Smooth muscle cell of the brain vasculature (primary cell): ENCODE results near the gene LNPK.
"Not testable (repeated sequence)": the region's sequence is repeated elsewhere in the genome, so short reads cannot be mapped to it uniquely, and the experiment has no call there.

Experiments
- DNase-seq: peaks from one replicate; pipeline ENCODE4 v3.0.0-alpha.2; 2012; ENCODE audit warnings: low read depth, low spot score

LNPK gene

DNA sequence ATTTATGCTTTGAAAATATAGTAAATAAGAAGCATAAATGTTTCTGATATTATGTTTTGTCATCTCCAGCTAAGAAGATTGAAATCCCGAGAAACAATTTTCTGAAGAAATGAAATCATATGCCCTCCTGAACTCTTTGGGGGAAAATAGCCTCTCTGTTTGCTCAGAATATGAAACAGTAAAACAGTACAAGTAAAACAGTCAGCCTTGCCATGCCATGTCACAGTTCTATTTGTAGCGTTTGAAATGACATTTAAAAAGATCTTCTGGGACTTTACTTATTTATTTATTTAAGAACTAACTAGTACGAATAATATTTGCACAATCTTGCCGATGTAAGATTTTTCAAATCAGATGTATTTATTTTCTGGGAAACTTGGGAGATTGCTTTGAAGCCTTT, 98.0 kb downstream of the LNPK start:
- DNase-seq, result no peak

- no peak for DNase-seq
Measured at GRCh38 chr2:175903384-175903936, 98.6 kb downstream of the LNPK start.

DNA sequence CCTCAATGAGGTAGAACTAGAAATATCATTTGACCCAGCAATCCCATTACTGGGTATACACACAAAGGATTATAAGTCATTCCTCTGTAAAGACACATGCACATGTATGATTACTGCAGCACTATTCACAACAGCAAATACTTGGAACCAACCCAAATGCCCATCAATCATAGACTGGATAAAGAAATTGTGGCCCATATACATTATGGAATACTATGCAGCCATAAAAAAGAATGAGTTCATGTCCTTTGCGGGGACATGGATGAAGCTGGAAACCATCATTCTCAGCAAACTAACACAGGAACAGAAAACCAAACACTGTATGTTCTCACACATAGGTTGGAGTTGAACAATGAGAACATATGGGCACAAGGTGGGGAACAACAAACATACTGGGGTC, 106.1 kb downstream of the LNPK start:
- not testable (repeated sequence) for DNase-seq

- DNase-seq, result no peak
Measured at GRCh38 chr2:175892046-175892445, 110.0 kb downstream of the LNPK start.

DNA sequence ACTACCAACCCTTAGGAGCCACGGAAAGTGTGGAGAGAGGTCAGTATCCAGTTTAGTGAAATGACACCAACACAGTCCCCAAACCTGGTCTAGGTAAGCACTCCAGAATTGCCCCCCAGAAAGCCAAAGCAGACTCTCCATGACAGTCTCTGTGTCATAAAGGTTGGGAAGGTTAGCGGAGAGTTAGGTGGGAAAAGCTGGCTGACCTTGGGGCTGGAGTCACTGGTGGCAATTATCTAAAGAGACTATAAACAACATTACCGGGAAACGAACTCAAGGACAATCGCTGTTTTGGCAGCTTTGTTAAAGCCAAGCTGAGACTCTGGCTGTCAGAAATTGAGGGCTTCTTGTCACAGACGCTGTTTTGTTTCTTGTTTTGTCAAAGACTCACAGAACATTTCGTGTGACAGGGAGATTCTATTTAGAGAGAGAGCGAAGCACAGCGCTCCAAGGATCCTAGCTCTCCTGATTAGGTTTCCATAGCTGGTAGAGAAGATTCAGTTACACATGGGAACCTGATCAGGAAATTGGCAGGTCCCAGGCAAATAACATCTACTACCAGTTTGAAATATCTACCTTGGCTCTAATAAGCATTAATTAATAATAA, 111.3 kb downstream of the LNPK start:
- no peak for DNase-seq

- DNase-seq, result no peak
Measured at GRCh38 chr2:175889701-175890302, 112.3 kb downstream of the LNPK start.

DNA sequence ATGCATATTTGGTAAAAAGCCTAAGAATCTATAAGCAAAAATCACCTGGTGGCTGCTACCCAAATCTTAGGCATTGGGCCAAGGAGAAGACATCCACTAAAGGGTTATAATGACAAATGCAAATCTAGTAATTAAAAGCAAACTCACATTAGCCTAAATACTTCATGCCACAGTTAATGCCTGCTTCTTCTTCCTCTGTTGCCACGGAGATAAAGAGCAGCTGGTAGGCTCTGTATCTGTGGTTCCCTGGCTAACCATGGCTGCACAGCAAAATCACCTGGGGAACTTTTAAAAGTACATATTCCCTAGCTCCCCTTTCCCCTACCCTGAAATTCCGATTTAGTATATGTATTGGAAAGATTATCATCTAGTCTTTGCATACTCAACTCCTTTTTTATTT, 114.3 kb downstream of the LNPK start:
- DNase-seq, result no peak

- DNase-seq, result no peak
Measured at GRCh38 chr2:175884697-175885393, 117.2 kb downstream of the LNPK start.

DNA sequence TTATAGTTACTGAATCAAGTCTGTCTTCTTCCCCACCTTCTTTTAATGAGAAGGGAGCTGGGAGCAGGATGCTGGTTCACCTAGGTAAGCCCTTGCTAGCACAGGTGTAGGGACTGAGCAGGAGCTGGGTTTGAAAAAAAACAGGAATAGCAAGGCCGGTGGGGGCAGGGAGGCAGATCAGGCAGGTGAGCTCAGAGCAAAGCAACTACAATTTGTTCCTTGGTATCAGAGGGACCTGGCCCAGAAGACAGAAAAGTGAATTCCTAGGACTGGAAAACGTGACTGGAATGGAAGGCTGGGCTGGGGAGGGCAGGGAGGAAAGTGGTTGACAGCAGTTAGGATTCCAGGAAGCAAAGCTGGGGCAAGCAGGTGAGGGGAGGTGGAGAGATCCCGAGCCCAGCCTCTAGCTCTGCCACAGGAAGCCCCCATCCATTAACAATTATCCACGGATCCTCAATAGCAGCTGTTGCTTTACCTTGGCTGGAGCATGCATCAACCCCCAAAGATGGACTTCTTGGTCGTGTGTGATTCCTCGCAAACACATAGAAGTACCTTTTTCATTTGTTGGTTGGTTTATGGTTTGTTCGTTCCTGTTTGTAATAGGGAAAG, 118.4 kb downstream of the LNPK start:
- DNase-seq, result no peak

GRCh38 chr2:175879679-175880078, 122.4 kb downstream of the LNPK start:
- no peak for DNase-seq

DNA sequence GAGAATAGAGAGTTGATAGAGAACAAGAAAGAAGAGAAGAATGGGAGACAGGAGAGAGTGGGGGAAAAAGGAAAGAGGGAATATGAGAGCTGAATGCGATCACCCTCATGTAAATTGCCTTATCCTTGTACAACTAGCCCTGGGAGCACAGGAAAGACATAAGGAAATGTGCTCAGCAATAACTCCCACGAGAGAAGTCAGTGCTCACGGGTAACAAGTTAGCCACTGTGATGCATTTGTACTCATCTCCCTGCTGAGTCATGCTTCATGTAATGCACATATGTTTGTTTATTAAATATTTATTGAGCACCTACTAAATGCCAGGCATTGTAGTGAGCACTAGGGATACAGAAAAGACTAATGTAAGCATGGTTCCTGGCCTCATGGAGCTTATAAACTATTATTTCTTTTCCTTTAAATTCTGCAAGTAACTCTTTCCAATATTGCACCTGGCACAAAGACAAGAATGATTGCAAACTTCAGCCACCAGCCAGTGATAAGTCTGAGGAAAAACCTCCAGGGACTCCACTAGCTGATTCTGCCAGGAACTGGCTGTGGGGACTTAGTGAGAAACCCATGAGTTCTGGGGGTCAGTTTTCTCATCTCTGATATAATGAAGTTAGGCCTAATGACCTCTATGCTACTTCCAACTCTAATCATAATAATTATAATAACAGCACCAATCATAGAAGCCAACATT, 124.1 kb downstream of the LNPK start:
- no peak for DNase-seq

GRCh38 chr2:175874291-175874690, 127.8 kb downstream of the LNPK start:
- DNase-seq, result no peak
